Activated T-cell treated with anti-CD3 and anti-CD28 coated beads for 4 hours (primary cell): ENCODE results near the gene SLC22A15.
"Not testable (repeated sequence)": the region's sequence is repeated elsewhere in the genome, so short reads cannot be mapped to it uniquely, and the experiment has no call there.

Experiments
- DNase-seq: peaks from one replicate; pipeline ENCODE4 v3.0.0-alpha.2; 2020

SLC22A15 gene

DNA sequence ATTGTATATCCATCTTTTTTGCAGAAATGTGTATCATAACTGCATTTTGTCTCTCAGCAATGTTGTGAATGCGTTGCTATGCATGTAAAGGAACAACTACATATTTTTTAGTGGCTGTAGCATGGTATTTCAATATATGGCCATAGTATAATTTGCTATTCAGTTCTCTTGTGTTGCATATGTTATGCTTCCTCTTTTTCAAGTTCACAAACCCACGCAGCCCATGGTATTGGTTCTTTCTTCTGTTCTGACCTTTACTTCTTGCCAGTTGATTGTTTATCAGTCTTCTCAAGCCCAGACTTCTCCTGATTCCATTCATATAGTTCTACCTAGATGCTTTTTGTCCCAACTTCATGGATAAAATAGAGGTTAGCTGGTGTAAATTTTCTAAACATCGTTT, 6.1 kb downstream of the SLC22A15 start:
- DNase-seq: no peak

DNA sequence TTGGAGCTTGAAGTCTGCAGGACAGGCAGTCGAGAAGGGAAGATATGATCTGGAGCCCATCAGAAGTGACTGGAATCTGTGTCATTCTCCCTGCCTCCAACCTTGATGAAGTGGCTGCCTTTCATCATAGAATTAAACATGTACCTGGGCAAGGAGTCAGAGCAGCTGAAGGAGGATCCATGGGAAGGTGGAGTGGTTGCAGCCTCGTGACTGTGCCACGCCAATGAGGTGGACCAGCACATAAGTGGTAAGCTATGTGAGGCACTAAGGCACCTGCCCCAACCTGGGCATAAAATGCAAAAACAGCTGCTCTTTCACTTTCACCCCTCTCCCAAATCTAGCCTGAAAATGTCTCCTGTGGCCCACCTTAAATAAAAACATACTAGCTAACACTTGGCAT, 7.3 kb downstream of the SLC22A15 start:
- no peak for DNase-seq

- no peak for DNase-seq
Observed at GRCh38 chr1:115987623-115988022, 11.3 kb downstream of the SLC22A15 start.

DNA sequence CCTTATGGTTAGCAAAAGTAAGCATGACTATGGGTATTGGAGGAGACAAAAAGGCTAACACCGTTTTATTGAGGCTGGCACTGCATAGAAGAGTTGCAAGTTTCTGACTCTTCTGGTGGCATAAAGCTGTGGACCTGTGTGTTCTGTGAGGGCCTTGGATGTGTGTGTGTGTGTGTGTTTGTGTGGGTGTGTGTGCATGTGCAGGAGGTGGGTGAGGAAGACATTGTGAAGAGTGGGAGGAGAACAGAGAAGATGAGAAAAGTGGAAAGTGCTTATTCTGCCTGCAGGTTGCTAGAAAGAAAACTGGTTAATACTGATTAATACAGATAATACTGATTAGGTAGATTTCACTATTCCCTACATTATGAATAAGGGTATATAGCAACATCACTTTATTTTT, 12.6 kb downstream of the SLC22A15 start:
- no peak for DNase-seq

DNA sequence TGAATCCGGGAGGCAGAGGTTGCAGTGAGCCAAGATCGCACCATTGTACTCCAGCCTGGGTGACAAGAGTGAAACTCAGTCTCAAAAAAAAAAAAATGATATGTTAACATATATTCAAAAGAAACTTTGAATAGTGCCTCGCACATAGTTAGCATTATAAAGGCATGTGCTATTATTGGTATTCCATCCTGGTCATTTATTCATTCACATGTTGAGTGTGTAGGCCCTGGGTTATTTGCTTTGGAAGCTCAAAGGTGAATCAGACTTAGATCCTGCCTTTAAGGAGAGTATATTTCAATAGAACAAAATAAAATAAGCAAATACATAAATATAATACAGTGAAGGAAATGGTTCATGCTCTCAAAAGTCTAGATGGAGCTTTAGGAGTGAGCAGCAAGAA, 13.4 kb downstream of the SLC22A15 start:
- no peak for DNase-seq

- DNase-seq: no peak
Observed at GRCh38 chr1:115991909-115992308, 15.6 kb downstream of the SLC22A15 start.

DNA sequence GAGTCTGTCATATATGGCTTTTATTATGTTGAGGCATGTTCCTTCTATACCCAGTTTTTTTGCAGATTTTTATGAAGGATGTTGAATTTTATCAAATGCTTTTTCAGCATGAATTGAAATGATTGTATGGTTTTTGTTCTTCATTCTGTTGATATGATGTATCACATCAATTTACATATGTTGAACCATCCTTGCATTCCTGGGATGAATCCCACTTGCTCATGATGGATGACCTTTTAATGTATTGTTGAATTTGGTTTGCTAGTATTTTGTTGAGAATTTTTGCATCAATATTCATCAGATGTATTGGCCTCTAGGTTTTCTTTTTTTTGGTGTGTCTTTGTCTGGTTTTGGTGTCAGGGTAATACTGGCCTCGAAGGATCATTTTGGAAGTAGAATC, 21.6 kb downstream of the SLC22A15 start:
- DNase-seq: not testable (repeated sequence)

DNA sequence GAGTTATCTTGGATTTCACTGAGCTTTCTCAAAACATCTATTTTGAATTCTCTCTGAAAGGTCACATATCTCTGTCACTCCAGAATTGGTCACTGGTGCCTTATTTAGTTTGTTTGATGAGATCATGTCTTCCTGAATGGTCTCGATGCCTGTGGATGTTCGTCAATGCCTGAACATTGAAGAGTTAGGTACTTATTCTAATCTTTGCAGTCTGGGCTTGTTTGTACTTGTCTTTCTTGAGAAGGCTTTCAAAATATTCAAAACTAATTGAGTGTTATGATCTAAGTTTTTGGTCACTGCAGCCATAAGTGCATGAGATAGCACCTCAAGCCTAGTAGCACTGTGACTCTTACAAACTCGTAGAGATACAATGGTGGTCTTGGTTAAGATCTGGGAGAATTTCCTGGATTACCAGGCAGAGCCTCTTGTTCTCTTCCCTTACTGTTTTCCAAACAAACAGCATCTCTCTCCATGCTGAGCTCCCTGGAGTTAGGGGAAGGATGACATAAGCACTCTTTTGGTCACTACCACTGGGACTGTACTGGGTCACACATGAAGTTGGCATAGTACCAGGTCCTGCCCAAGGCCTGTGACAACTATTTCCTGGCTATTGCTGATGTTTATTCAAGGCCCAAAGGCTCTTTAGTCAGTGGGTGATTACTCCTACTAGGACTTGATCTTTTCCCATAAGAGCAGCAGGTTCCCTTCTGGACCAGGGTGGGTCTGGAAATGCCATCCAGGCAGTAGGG, 25.6 kb downstream of the SLC22A15 start:
- DNase-seq: no peak

- no peak for DNase-seq
Observed at GRCh38 chr1:116002781-116003420, 26.6 kb downstream of the SLC22A15 start.

DNA sequence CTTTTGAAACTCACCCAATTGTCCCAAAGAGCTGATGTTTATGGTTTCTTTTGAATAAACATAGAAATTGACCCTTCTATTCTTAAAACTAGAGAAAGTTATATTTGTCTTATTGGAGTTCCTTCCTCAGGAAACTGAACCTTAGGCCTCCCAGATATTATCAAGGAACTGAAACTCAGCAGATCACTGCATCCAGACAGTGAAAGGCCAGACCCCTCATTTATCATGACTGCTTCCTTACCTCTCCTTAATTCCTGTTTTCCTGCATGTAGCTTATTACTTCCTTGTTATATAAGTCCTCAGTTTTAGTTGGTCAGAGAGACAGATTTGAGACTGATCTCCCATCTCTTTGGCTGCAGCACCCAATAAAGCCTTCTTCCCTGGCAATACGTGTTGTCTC, 27.5 kb downstream of the SLC22A15 start:
- no peak for DNase-seq

GRCh38 chr1:116006486-116006964, 30.2 kb downstream of the SLC22A15 start:
- no peak for DNase-seq

- no peak for DNase-seq
Observed at GRCh38 chr1:116008656-116009390, 32.5 kb downstream of the SLC22A15 start.

DNA sequence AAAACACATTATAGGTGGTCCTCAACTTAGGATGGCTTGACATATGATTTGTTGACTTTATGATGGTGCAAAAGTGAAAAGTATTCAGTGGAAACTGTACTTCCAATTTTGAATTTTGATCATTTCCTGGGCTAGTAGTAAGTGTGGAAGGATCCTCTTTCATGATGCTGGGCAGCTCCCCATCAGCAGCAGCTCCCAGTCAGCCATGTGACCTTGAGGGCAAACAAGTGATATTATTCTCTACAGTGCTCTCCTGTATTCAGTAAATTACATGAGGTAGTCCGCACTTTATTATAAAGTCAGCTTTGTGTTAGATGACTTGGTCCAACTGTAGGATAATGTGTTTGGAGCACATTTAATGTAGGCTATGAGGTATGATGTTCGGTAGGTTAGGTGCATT, 36.4 kb downstream of the SLC22A15 start:
- DNase-seq: no peak

DNA sequence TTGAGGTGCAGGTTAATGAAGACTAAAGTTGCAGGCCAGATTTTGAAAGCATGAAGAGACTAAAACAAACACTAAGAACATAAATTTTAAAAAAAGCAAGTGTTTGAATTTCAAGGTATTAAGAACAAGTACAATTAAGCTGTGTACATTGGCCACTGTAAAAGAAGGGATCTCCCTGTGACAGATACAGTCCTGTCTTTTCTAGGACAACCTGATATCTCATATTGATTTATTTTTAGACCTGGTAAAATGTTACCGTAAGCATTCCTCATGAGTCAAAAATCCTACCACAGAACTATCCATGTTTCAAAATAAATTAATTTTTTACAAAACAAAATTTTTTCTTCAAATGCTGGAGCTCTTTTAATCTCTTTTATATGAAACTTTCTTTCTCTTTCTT, 39.4 kb downstream of the SLC22A15 start:
- DNase-seq: no peak

- DNase-seq: no peak
Observed at GRCh38 chr1:116018007-116018406, 41.7 kb downstream of the SLC22A15 start.

GRCh38 chr1:116019653-116020253, 43.4 kb downstream of the SLC22A15 start:
- no peak for DNase-seq

DNA sequence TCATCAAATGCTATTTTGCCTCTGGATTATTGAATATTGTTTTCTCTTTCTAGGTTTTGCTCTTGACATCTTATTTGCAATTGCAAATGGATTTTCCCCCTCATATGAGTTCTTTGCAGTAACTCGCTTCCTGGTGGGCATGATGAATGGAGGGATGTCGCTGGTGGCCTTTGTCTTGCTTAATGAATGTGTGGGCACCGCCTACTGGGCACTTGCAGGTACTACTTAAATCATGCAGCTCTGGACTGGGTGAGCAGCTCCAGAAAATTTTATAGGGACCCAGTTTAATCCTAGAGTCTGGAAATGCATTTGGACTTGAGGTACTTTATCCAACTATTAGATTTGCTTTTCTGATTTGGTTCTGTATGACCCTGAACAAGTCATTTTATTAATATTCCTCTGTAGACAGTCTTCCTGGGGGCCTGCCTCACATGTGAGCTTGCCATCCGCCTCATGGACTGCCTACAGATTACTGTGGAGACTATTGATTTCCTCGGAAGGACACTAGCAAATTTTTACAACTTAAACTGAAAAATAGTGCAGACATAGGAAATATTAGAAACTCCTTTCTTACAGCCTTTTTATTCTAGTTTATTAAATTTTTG, 44.5 kb downstream of the SLC22A15 start:
- DNase-seq: peak; percentile 10

GRCh38 chr1:116024626-116025025, 48.3 kb downstream of the SLC22A15 start:
- DNase-seq: no peak

DNA sequence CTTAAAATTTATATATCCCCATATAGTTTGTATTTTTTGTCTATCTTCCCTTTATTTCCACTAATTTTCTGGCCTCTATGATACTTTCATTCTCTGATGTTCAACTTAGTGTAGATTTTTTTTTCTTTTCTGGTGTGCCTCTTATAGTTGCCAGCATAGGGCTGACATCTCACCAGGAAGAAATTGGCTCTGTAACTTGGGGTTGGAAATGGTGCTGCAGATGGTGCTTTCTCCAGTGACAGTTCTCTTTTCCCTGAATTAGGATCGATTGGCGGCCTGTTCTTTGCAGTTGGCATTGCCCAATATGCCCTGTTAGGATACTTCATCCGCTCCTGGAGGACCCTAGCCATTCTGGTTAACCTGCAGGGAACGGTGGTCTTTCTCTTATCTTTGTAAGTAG, 50.3 kb downstream of the SLC22A15 start:
- DNase-seq: no peak

- no peak for DNase-seq
Observed at GRCh38 chr1:116031302-116031835, 55.1 kb downstream of the SLC22A15 start.

GRCh38 chr1:116033322-116033721, 57.0 kb downstream of the SLC22A15 start:
- no peak for DNase-seq

- DNase-seq: no peak
Observed at GRCh38 chr1:116036255-116036654, 59.9 kb downstream of the SLC22A15 start.

DNA sequence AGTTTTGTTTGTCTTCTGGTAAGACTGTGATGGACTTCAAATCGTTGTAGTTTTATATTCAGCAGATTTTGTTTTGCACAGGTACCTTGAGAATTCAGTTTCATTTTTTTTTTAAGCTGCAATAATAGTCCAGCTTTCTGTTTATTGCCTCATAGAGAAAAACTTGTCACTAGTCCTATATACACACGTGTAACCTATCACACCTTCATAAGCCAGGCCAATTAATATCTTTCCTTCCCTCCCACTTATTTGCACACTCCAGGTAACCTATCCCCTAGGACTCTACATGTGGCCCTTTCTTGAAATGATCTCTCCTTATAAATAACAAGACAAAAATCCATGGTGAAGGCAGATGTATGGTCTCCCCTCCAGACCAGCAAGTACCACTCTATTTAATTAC, 62.4 kb downstream of the SLC22A15 start:
- DNase-seq: no peak
